HepG2 (cell line): ENCODE measurements around the gene NEDD4. TPM values are rescaled to one million over a fixed set of nuclear protein-coding genes. Genes with fewer than 3 reads are reported as not detected.

Experiments
- ARID4A ChIP-seq: sonication (generic); formaldehyde crosslinking; IDR thresholded peaks from 2 replicates; pipeline ENCODE4 v1.5.0; 2020; ENCODE audit warnings: mild to moderate bottlenecking, missing genetic modification reagents, borderline replicate concordance
- CEBPG ChIP-seq: IDR thresholded peaks from 2 replicates; pipeline ENCODE4 v1.6.1; 2016
- DNMT3B ChIP-seq: conservative IDR thresholded peaks from 2 replicates; pipeline ENCODE4 v1.6.1; 2016; ENCODE audit warnings: missing biosample characterization, control low read depth
- JUND ChIP-seq: sonication (generic); formaldehyde crosslinking; IDR thresholded peaks from 2 replicates; pipeline ENCODE4 v1.8.0; 2022; ENCODE audit warnings: mild to moderate bottlenecking, missing genetic modification reagents
- MBNL3 ChIP-seq: fragments of 250-450 bp; sonication (Bioruptor Pico); conservative IDR thresholded peaks from 2 replicates; pipeline ENCODE4 v1.8.0; 2022; ENCODE audit warnings: mild to moderate bottlenecking, inconsistent platforms
- NCOR1 ChIP-seq: fragments of 200-600 bp; sonication (generic); IDR thresholded peaks from 2 replicates; pipeline ENCODE4 v1.7.0; 2017; ENCODE audit warnings: antibody characterized with exemption, low read length, borderline replicate concordance
- USF2 ChIP-seq, 2 experiments: sonication (generic) in 1 of 2; formaldehyde crosslinking in 1 of 2; IDR thresholded peaks; 2 replicates each; pipeline versions ENCODE4 v1.5.1 to v1.6.1; 2011 to 2020; ENCODE audit warnings: borderline replicate concordance in 1 of 2, low read depth in 1 of 2, low read length in 1 of 2, mild to moderate bottlenecking in 1 of 2, missing genetic modification reagents in 1 of 2, moderate library complexity in 1 of 2
- ZBTB49 ChIP-seq: sonication (generic); formaldehyde crosslinking; IDR thresholded peaks from 2 replicates; pipeline ENCODE4 v1.4.0; 2020; ENCODE audit warnings: missing genetic modification reagents, borderline replicate concordance
- ZGPAT ChIP-seq: IDR thresholded peaks from 2 replicates; pipeline ENCODE4 v1.6.1; 2016; ENCODE audit warnings: mild to moderate bottlenecking
- ZNF326 ChIP-seq: sonication (generic); formaldehyde crosslinking; IDR thresholded peaks from 2 replicates; pipeline ENCODE4 v1.4.0; 2020; ENCODE audit warnings: missing genetic modification reagents, borderline replicate concordance
- ZNF331 ChIP-seq: sonication (generic); formaldehyde crosslinking; IDR thresholded peaks from 2 replicates; pipeline ENCODE4 v1.4.0; 2020; ENCODE audit warnings: missing genetic modification reagents
- ZNF432 ChIP-seq: sonication (generic); formaldehyde crosslinking; IDR thresholded peaks from 2 replicates; pipeline ENCODE4 v1.5.0; 2020; ENCODE audit warnings: missing genetic modification reagents, mild to moderate bottlenecking, borderline replicate concordance
- ZNF468 ChIP-seq: sonication (generic); formaldehyde crosslinking; IDR thresholded peaks from 2 replicates; pipeline ENCODE4 v1.8.0; 2022; ENCODE audit warnings: mild to moderate bottlenecking, moderate library complexity, missing genetic modification reagents
- ZNF510 ChIP-seq: sonication (generic); formaldehyde crosslinking; IDR thresholded peaks from 2 replicates; pipeline ENCODE4 v1.4.0; 2020; ENCODE audit warnings: low read depth, mild to moderate bottlenecking, missing genetic modification reagents
- ZNF780A ChIP-seq: sonication (generic); formaldehyde crosslinking; IDR thresholded peaks from 2 replicates; pipeline ENCODE4 v1.8.0; 2022; ENCODE audit warnings: mild to moderate bottlenecking, missing genetic modification reagents, moderate library complexity
- ZNF781 ChIP-seq: sonication (generic); formaldehyde crosslinking; IDR thresholded peaks from 2 replicates; pipeline ENCODE4 v1.5.1; 2020; ENCODE audit warnings: borderline replicate concordance, mild to moderate bottlenecking, missing genetic modification reagents; ENCODE audit errors: not compliant biosample characterization
- ZNF879 ChIP-seq: sonication (generic); formaldehyde crosslinking; IDR thresholded peaks from 2 replicates; pipeline ENCODE4 v1.8.1; 2023; ENCODE audit warnings: missing genetic modification reagents
- polyA plus RNA-seq, 8 experiments: library from polyadenylated mRNA; depleted of rRNA in 3 of 8; stranded (reverse) in 7 of 8; unstranded in 1 of 8; fragments of >200 nt; fragmentation: Illumina TruSeq in 4 of 8; extraction: Trizol in 4 of 8; gene quantifications; 2 replicates each; pipeline versions ENCODE4 v1.2.1 to v1.2.3, GENCODE V29; 2011 to 2016; ENCODE audit warnings: low read depth in 4 of 8, missing spikeins in 1 of 8, mixed read lengths in 1 of 8; ENCODE audit not compliant: insufficient read depth in 1 of 8
- total RNA-seq, 5 experiments: library from RNA; depleted of rRNA; stranded (reverse); fragments of >200 nt; fragmentation: Illumina TruSeq; extraction: Trizol; gene quantifications; 2 replicates each; pipeline ENCODE4 v1.2.3, GENCODE V29; 2016; ENCODE audit warnings: low read depth in 1 of 5

NEDD4 gene
- total and polyA plus RNA-seq, 2 of the 13 experiments (the other 11 are each of a cell fraction or from before 2014, with no cell fraction given) = 10.4 to 13.0 TPM

- TF ChIP-seq ARID4A (CRISPR knock-in tag) (peak; percentile 45; the same call in 1 of the 2 replicates), JUND (CRISPR knock-in tag) (peak; percentile 92), USF2 (IDR thresholded peaks at IDR 0.05; ENCODE audit: low read depth, low read length) (peak; percentile 93), USF2 (CRISPR knock-in tag; IDR thresholded peaks at IDR 0.05; ENCODE audit: borderline replicate concordance) (peak; percentile 91; the same call in 1 of the 2 replicates), ZGPAT (CRISPR knock-in tag) (no peak), ZBTB49 (CRISPR knock-in tag) (no peak), ZNF331 (peak; percentile 83; the same call in 1 of the 2 replicates), ZNF510 (no peak), MBNL3 (CRISPR knock-in tag) (no peak), CEBPG (CRISPR knock-in tag) (peak; percentile 99), ZNF879 (CRISPR knock-in tag) (no peak), ZNF781 (CRISPR knock-in tag) (no peak), DNMT3B (CRISPR knock-in tag) (peak; percentile 98), ZNF468 (CRISPR knock-in tag) (no peak), ZNF432 (CRISPR knock-in tag) (no peak), ZNF780A (peak; percentile 76; the same call in 1 of the 2 replicates), NCOR1 (0 out of 2 replicates have a peak, but pooled peaks have one; percentile 32), ZNF326 (CRISPR knock-in tag) (no peak)
Measured at GRCh38 chr15:56040081-56041035, 46.9 kb upstream of the NEDD4 start (continued).
